Skin of body (tissue), 2 donors: ENCODE results near the gene TLR8. TPM values are rescaled to one million over a fixed set of nuclear protein-coding genes. Genes with fewer than 3 reads are reported as not detected.

Experiments used
- DNase-seq: peaks from one replicate; lab custom pipeline; 2025; lab: John Stamatoyannopoulos, UW
- total RNA-seq: library from RNA; depleted of rRNA; stranded (reverse); fragments of >200 nt; gene quantifications from one replicate; pipeline ENCODE4 v1.2.3, GENCODE V29; 2014

Gene TLR8
- 2.1 TPM for total RNA-seq

- no peak for DNase-seq
These were observed at the start of gene TLR8 for GRCh38 chrX:12906046-12906761. Gene TLR8, plus strand, starts transcription at chrX:12906620. Its CDS starts 87 bp downstream, at chrX:12906707.

- DNase-seq = no peak
These were observed 41.1 kb upstream of the TLR8 start for GRCh38 chrX:12865359-12865758.

GRCh38 chrX:12866451-12867377 lies 39.7 kb upstream of the TLR8 start, which contains the start of gene TLR7:
Gene TLR7, plus strand, starts transcription at chrX:12867072. Its CDS starts 507 bp downstream, at chrX:12867579.
- no peak for DNase-seq

GRCh38 chrX:12867685-12868084 lies 38.7 kb upstream of the TLR8 start:
- no peak for DNase-seq

GRCh38 chrX:12868747-12869146 lies 37.7 kb upstream of the TLR8 start:
- no peak for DNase-seq

- no peak for DNase-seq
These were observed 35.2 kb upstream of the TLR8 start for GRCh38 chrX:12871257-12871656.

GRCh38 chrX:12872741-12873140 lies 33.7 kb upstream of the TLR8 start:
- DNase-seq = no peak

- DNase-seq = no peak
These were observed 31.8 kb upstream of the TLR8 start for GRCh38 chrX:12874581-12874980.

GRCh38 chrX:12877386-12877785 lies 29.0 kb upstream of the TLR8 start:
- no peak for DNase-seq

- no peak for DNase-seq
These were observed 27.9 kb upstream of the TLR8 start for GRCh38 chrX:12878536-12878935.

GRCh38 chrX:12881914-12882313 lies 24.5 kb upstream of the TLR8 start:
- DNase-seq = no peak

GRCh38 chrX:12885508-12885907 lies 20.9 kb upstream of the TLR8 start:
- no peak for DNase-seq

GRCh38 chrX:12886545-12886944 lies 19.9 kb upstream of the TLR8 start:
- no peak for DNase-seq

GRCh38 chrX:12887141-12887540 lies 19.3 kb upstream of the TLR8 start:
- DNase-seq = no peak

GRCh38 chrX:12887767-12888166 lies 18.7 kb upstream of the TLR8 start:
- DNase-seq = no peak

- DNase-seq = no peak
These were observed 16.0 kb upstream of the TLR8 start for GRCh38 chrX:12890467-12890866.

- DNase-seq = no peak
These were observed 15.2 kb upstream of the TLR8 start for GRCh38 chrX:12891171-12891570.

GRCh38 chrX:12891915-12892506 lies 14.4 kb upstream of the TLR8 start:
- no peak for DNase-seq

- DNase-seq = no peak
These were observed 13.7 kb upstream of the TLR8 start for GRCh38 chrX:12892716-12893115.

GRCh38 chrX:12894074-12895030 lies 12.1 kb upstream of the TLR8 start:
- peak; percentile 0 for DNase-seq

- no peak for DNase-seq
These were observed 10.6 kb upstream of the TLR8 start for GRCh38 chrX:12895866-12896265.
